ENCODE data around the gene RNF111. TPM values are rescaled to one million over a fixed set of nuclear protein-coding genes. Genes with fewer than 3 reads are reported as not detected.

Gene RNF111
- total and polyA plus RNA-seq, 9 of the 15 experiments (the other 6 are each of a cell fraction or from before 2014, with no cell fraction given) = 7.9 to 26.0 (median 14.4) TPM

DNA sequence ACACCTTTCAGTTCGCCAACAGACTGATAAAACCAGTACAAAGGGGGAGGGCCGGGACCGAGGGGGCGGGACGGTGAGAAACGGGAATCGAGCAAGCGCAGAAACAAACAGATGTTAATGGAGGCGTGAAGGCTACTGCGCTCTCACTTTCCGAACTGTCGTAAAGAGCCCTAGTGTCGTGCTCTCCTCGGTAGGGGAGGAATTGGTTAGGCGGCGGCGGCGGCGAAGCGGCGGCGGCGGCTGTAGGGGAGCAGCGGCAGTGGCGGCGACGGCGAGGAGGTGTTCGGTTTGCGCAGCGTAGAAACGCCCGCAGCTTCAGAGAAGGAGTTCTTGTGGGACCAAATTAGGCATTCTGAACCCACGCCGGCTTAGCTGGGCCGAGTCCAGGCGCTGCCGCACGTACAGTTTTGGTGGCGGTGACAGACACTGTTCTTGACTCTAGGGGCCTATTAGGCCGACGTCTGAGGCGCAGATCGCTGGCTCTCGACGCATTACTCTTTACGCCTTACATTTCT, at the start of gene RNF111 (continued):
- TF ChIP-seq, protein P1, sequence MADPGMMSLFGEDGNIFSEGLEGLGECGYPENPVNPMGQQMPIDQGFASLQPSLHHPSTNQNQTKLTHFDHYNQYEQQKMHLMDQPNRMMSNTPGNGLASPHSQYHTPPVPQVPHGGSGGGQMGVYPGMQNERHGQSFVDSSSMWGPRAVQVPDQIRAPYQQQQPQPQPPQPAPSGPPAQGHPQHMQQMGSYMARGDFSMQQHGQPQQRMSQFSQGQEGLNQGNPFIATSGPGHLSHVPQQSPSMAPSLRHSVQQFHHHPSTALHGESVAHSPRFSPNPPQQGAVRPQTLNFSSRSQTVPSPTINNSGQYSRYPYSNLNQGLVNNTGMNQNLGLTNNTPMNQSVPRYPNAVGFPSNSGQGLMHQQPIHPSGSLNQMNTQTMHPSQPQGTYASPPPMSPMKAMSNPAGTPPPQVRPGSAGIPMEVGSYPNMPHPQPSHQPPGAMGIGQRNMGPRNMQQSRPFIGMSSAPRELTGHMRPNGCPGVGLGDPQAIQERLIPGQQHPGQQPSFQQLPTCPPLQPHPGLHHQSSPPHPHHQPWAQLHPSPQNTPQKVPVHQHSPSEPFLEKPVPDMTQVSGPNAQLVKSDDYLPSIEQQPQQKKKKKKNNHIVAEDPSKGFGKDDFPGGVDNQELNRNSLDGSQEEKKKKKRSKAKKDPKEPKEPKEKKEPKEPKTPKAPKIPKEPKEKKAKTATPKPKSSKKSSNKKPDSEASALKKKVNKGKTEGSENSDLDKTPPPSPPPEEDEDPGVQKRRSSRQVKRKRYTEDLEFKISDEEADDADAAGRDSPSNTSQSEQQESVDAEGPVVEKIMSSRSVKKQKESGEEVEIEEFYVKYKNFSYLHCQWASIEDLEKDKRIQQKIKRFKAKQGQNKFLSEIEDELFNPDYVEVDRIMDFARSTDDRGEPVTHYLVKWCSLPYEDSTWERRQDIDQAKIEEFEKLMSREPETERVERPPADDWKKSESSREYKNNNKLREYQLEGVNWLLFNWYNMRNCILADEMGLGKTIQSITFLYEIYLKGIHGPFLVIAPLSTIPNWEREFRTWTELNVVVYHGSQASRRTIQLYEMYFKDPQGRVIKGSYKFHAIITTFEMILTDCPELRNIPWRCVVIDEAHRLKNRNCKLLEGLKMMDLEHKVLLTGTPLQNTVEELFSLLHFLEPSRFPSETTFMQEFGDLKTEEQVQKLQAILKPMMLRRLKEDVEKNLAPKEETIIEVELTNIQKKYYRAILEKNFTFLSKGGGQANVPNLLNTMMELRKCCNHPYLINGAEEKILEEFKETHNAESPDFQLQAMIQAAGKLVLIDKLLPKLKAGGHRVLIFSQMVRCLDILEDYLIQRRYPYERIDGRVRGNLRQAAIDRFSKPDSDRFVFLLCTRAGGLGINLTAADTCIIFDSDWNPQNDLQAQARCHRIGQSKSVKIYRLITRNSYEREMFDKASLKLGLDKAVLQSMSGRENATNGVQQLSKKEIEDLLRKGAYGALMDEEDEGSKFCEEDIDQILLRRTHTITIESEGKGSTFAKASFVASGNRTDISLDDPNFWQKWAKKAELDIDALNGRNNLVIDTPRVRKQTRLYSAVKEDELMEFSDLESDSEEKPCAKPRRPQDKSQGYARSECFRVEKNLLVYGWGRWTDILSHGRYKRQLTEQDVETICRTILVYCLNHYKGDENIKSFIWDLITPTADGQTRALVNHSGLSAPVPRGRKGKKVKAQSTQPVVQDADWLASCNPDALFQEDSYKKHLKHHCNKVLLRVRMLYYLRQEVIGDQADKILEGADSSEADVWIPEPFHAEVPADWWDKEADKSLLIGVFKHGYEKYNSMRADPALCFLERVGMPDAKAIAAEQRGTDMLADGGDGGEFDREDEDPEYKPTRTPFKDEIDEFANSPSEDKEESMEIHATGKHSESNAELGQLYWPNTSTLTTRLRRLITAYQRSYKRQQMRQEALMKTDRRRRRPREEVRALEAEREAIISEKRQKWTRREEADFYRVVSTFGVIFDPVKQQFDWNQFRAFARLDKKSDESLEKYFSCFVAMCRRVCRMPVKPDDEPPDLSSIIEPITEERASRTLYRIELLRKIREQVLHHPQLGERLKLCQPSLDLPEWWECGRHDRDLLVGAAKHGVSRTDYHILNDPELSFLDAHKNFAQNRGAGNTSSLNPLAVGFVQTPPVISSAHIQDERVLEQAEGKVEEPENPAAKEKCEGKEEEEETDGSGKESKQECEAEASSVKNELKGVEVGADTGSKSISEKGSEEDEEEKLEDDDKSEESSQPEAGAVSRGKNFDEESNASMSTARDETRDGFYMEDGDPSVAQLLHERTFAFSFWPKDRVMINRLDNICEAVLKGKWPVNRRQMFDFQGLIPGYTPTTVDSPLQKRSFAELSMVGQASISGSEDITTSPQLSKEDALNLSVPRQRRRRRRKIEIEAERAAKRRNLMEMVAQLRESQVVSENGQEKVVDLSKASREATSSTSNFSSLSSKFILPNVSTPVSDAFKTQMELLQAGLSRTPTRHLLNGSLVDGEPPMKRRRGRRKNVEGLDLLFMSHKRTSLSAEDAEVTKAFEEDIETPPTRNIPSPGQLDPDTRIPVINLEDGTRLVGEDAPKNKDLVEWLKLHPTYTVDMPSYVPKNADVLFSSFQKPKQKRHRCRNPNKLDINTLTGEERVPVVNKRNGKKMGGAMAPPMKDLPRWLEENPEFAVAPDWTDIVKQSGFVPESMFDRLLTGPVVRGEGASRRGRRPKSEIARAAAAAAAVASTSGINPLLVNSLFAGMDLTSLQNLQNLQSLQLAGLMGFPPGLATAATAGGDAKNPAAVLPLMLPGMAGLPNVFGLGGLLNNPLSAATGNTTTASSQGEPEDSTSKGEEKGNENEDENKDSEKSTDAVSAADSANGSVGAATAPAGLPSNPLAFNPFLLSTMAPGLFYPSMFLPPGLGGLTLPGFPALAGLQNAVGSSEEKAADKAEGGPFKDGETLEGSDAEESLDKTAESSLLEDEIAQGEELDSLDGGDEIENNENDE (IDR thresholded peaks at IDR 0.05; ENCODE audit: low read depth, low read length) = no peak
- TF ChIP-seq ZSCAN29 (IDR thresholded peaks at IDR 0.05) (no peak; the same call in 1 of the 2 replicates), ZNF589 (CRISPR knock-in tag; IDR thresholded peaks at IDR 0.05; ENCODE audit: low read depth) (no peak), SMAD2 (IDR thresholded peaks at IDR 0.05; ENCODE audit: low read depth, low read length) (no peak), PHF8 (IDR thresholded peaks at IDR 0.05; ENCODE audit: borderline replicate concordance, low read length) (peak; percentile 89), GABPA (tag; conservative IDR thresholded peaks at IDR 0.05; ENCODE audit: low read depth) (no peak), PHB2 (IDR thresholded peaks at IDR 0.05; ENCODE audit: low read depth) (no peak), KDM4B (IDR thresholded peaks at IDR 0.05; ENCODE audit: borderline replicate concordance in 2 of 2, low read depth in 1 of 2) (0 out of 4 replicates have a peak, but pooled peaks of 1 of the 2 experiments have one; percentile 46), ZNF239 (CRISPR knock-in tag; IDR thresholded peaks at IDR 0.05) (no peak), KDM2B (CRISPR knock-in tag; IDR thresholded peaks at IDR 0.05) (no peak), STAT5A (IDR thresholded peaks at IDR 0.05; ENCODE audit: borderline replicate concordance, low read length) (no peak), BHLHE40 (IDR thresholded peaks at IDR 0.05; ENCODE audit: low read length) (0 out of 2 replicates have a peak, but pooled peaks have one; percentile 29)
- TF ChIP-seq, protein P2, sequence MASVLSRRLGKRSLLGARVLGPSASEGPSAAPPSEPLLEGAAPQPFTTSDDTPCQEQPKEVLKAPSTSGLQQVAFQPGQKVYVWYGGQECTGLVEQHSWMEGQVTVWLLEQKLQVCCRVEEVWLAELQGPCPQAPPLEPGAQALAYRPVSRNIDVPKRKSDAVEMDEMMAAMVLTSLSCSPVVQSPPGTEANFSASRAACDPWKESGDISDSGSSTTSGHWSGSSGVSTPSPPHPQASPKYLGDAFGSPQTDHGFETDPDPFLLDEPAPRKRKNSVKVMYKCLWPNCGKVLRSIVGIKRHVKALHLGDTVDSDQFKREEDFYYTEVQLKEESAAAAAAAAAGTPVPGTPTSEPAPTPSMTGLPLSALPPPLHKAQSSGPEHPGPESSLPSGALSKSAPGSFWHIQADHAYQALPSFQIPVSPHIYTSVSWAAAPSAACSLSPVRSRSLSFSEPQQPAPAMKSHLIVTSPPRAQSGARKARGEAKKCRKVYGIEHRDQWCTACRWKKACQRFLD (CRISPR knock-in tag; IDR thresholded peaks at IDR 0.05) = no peak
- TF ChIP-seq, protein P3, sequence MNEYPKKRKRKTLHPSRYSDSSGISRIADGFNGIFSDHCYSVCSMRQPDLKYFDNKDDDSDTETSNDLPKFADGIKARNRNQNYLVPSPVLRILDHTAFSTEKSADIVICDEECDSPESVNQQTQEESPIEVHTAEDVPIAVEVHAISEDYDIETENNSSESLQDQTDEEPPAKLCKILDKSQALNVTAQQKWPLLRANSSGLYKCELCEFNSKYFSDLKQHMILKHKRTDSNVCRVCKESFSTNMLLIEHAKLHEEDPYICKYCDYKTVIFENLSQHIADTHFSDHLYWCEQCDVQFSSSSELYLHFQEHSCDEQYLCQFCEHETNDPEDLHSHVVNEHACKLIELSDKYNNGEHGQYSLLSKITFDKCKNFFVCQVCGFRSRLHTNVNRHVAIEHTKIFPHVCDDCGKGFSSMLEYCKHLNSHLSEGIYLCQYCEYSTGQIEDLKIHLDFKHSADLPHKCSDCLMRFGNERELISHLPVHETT (CRISPR knock-in tag; conservative IDR thresholded peaks at IDR 0.05 in 1 of 2, IDR thresholded peaks at IDR 0.05 in 1 of 2) = peak in 1 of 2 experiments; percentile 80; a peak in 2 of 4 replicates

All from K562 (cell line).